GM19239 (cell line): ENCODE results near the gene WNT11.

Source experiments
- DNase-seq: peaks from one replicate; pipeline ENCODE4 v3.0.0; 2011; ENCODE audit warnings: low spot score; ENCODE audit not compliant: insufficient read length
- FAIRE-seq: peaks from 2 replicates; lab custom pipeline; 2011; peaks lifted over from hg19 to GRCh38; lab: Jason Lieb, UNC

The WNT11 gene

GRCh38 chr11:76239483-76240160, 33.3 kb upstream of the WNT11 start:
- no peak for DNase-seq
- no peak for FAIRE-seq

- FAIRE-seq, result no peak
- no peak for DNase-seq
These were observed 32.2 kb upstream of the WNT11 start for GRCh38 chr11:76238551-76238950.

GRCh38 chr11:76237914-76238313, 31.6 kb upstream of the WNT11 start:
- FAIRE-seq, result no peak
- no peak for DNase-seq

- FAIRE-seq, result no peak
- DNase-seq, result no peak
These were observed 30.8 kb upstream of the WNT11 start for GRCh38 chr11:76237000-76237649.

GRCh38 chr11:76236092-76236999, 30.0 kb upstream of the WNT11 start:
- DNase-seq (peak; percentile 48), FAIRE-seq (peak; percentile 70)

- peak; percentile 86 for FAIRE-seq
- peak; percentile 89 for DNase-seq
These were observed 29.2 kb upstream of the WNT11 start for GRCh38 chr11:76235233-76236091.

- DNase-seq (peak; percentile 58), FAIRE-seq (peak; percentile 48)
These were observed 28.3 kb upstream of the WNT11 start for GRCh38 chr11:76234416-76235232.

- FAIRE-seq, result no peak
- no peak for DNase-seq
These were observed 27.7 kb upstream of the WNT11 start for GRCh38 chr11:76234021-76234415.

- FAIRE-seq, result no peak
- no peak for DNase-seq
These were observed 27.1 kb upstream of the WNT11 start for GRCh38 chr11:76233196-76233921.

GRCh38 chr11:76232026-76232665, 25.8 kb upstream of the WNT11 start:
- no peak for DNase-seq
- peak; percentile 74 for FAIRE-seq

- peak; percentile 23 for FAIRE-seq
- no peak for DNase-seq
These were observed 24.9 kb upstream of the WNT11 start for GRCh38 chr11:76231121-76231738.

- DNase-seq, result no peak
- FAIRE-seq, result no peak
These were observed 24.1 kb upstream of the WNT11 start for GRCh38 chr11:76230392-76230791.

GRCh38 chr11:76229690-76230240, 23.5 kb upstream of the WNT11 start:
- FAIRE-seq, result no peak

GRCh38 chr11:76228875-76229149, 22.5 kb upstream of the WNT11 start:
- FAIRE-seq, result no peak

More at GRCh38 chr11:76229690-76230240, 23.5 kb upstream of the WNT11 start:
- DNase-seq, result no peak

GRCh38 chr11:76228071-76228874, 22.0 kb upstream of the WNT11 start:
- FAIRE-seq (no peak), DNase-seq (no peak)

More at GRCh38 chr11:76228875-76229149, 22.5 kb upstream of the WNT11 start:
- no peak for DNase-seq

- no peak for FAIRE-seq
- DNase-seq, result no peak
These were observed 20.3 kb upstream of the WNT11 start for GRCh38 chr11:76226626-76227025.
